GM13977 (cell line): ENCODE data around the gene SPART.

Experiments used
- DNase-seq: peaks from one replicate; pipeline ENCODE4 v3.0.0; 2012; ENCODE audit warnings: low spot score
- CTCF ChIP-seq: IDR thresholded peaks from 2 replicates; pipeline ENCODE4 v1.5.1; 2012; ENCODE audit warnings: mild to moderate bottlenecking, control low read depth; ENCODE audit not compliant: insufficient read depth; ENCODE audit errors: extremely low read depth, missing control alignments
- in situ Hi-C: fragments of 300-500 bp; cut with MboI; formaldehyde crosslinking; loops from one replicate; pipeline ENCODE4 v1.12.0; 2022; ENCODE audit warnings: low sequenced_read_pairs, low pct_unique_long_range_greater_than_20kb, mixed read lengths, inconsistent platforms; ENCODE audit not compliant: unreplicated experiment

The SPART gene

GRCh38 chr13:36355632-36356031, 9.4 kb upstream of the SPART start:
- no peak for TF ChIP-seq CTCF
- in situ Hi-C loops: no loop called here
- DNase-seq: no peak

GRCh38 chr13:36354842-36355623, 8.8 kb upstream of the SPART start:
- no peak for DNase-seq
- in situ Hi-C loops: no loop called here
- no peak for TF ChIP-seq CTCF

GRCh38 chr13:36353001-36353400, 6.8 kb upstream of the SPART start:
- in situ Hi-C loops: no loop called here
- no peak for DNase-seq
- no peak for TF ChIP-seq CTCF

GRCh38 chr13:36352350-36352749, 6.2 kb upstream of the SPART start:
- no peak for DNase-seq
- no peak for TF ChIP-seq CTCF
- in situ Hi-C loops: no loop called here

- in situ Hi-C loops: no loop called here
- no peak for TF ChIP-seq CTCF
- DNase-seq: no peak
These were observed 1.5 kb upstream of the SPART start for GRCh38 chr13:36347531-36348210.

GRCh38 chr13:36345438-36346221, 564 bp downstream of the SPART start:
- TF ChIP-seq CTCF: no peak
- DNase-seq: no peak
- in situ Hi-C loops: no loop called here
